Measurements from ENCODE around the gene CDH26. TPM values are rescaled to one million over a fixed set of nuclear protein-coding genes. Genes with fewer than 3 reads are reported as not detected.
"Not testable (repeated sequence)": the region's sequence is repeated elsewhere in the genome, so short reads cannot be mapped to it uniquely, and the experiment has no call there.

CDH26 gene
- total RNA-seq, 1 experiment from 2014 or later: 0.21 TPM

GRCh38 chr20:59940956-59941294 lies 17.3 kb upstream of the CDH26 start:
- DNase-seq (ENCODE audit: low spot score): no peak

GRCh38 chr20:59942245-59942644 lies 16.0 kb upstream of the CDH26 start:
- DNase-seq (ENCODE audit: low spot score): no peak

GRCh38 chr20:59944726-59945125 lies 13.5 kb upstream of the CDH26 start:
- DNase-seq (ENCODE audit: low spot score): no peak

- no peak for DNase-seq (ENCODE audit: low spot score)
Measured at GRCh38 chr20:59945175-59945574, 13.0 kb upstream of the CDH26 start.

GRCh38 chr20:59945731-59946130 lies 12.5 kb upstream of the CDH26 start:
- no peak for DNase-seq (ENCODE audit: low spot score)

- DNase-seq (ENCODE audit: low spot score): no peak
Measured at GRCh38 chr20:59947376-59947775, 10.8 kb upstream of the CDH26 start.

GRCh38 chr20:59948212-59948611 lies 10.0 kb upstream of the CDH26 start:
- no peak for DNase-seq (ENCODE audit: low spot score)

GRCh38 chr20:59948828-59949720 lies 9.1 kb upstream of the CDH26 start:
- peak; percentile 42 for DNase-seq (ENCODE audit: low spot score)

GRCh38 chr20:59949911-59950310 lies 8.3 kb upstream of the CDH26 start:
- DNase-seq (ENCODE audit: low spot score): no peak

GRCh38 chr20:59954718-59955117 lies 3.5 kb upstream of the CDH26 start:
- no peak for DNase-seq (ENCODE audit: low spot score)

- DNase-seq (ENCODE audit: low spot score): peak; percentile 28
Measured at GRCh38 chr20:59955131-59955796, 3.0 kb upstream of the CDH26 start.

GRCh38 chr20:59957568-59957967 lies 655 bp upstream of the CDH26 start:
- not testable (repeated sequence) for DNase-seq (ENCODE audit: low spot score)

GRCh38 chr20:59958626-59959025 lies 403 bp downstream of the CDH26 start:
- no peak for DNase-seq (ENCODE audit: low spot score)

GRCh38 chr20:59961423-59961822 lies 3.2 kb downstream of the CDH26 start:
- no peak for DNase-seq (ENCODE audit: low spot score)

GRCh38 chr20:59962155-59962554 lies 3.9 kb downstream of the CDH26 start:
- no peak for DNase-seq (ENCODE audit: low spot score)

GRCh38 chr20:59966428-59966827 lies 8.2 kb downstream of the CDH26 start:
- DNase-seq (ENCODE audit: low spot score): no peak

- DNase-seq (ENCODE audit: low spot score): no peak
Measured at GRCh38 chr20:59971428-59971827, 13.2 kb downstream of the CDH26 start.

GRCh38 chr20:59972037-59972801 lies 14.0 kb downstream of the CDH26 start:
- DNase-seq (ENCODE audit: low spot score): no peak

- no peak for DNase-seq (ENCODE audit: low spot score)
Measured at GRCh38 chr20:59976156-59976782, 18.0 kb downstream of the CDH26 start.

- no peak for DNase-seq (ENCODE audit: low spot score)
Measured at GRCh38 chr20:59977086-59977485, 18.9 kb downstream of the CDH26 start.

- DNase-seq (ENCODE audit: low spot score): no peak
Measured at GRCh38 chr20:59983076-59983475, 24.9 kb downstream of the CDH26 start.

- DNase-seq (ENCODE audit: low spot score): no peak
Measured at GRCh38 chr20:59984541-59984940, 26.3 kb downstream of the CDH26 start.
